Measurements from ENCODE around the gene ARMC9.

DNA sequence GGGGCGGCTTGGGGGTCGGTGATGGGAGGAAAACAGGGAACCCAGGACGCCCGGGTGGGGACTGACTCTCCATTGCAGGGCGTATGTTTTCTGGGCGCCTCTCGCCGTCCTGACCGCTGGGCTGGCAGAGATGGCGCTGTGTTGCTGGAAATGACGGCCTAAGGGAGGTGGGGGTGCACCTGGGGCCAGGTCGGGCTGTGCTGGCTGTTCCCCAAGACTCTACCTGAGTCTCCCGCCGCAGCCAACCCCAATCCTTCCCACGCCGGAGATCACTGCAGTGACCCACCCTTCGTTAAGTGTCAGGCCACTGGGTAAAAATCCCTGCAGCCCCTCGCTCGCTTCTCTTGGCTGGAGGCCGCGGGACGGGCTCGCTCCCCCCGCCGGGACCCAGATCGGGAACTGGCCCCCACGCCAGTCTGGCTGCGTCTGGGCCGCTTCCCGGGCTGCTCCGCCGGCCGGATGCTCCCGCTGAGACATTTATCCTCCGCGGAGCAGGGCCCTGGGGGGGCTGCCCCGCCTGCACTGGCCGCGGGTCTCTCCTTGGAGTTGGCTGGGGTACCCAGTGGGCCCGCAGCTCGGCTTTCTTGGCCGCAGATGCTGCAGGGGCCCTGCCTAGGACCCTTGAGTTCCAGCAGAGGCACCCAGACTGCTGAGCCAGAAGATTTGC, 7.8 kb upstream of the ARMC9 start:
- no peak for TF ChIP-seq CTCF (IDR thresholded peaks at IDR 0.05)
- TF ChIP-seq POLR2A (IDR thresholded peaks at IDR 0.05) = peak in 1 of 2 donors; percentile 32

Data from uterus (tissue), 2 donors.